K562 (cell line): Measurements from ENCODE around the gene LRRC38. TPM values are rescaled to one million over a fixed set of nuclear protein-coding genes. Genes with fewer than 3 reads are reported as not detected.

Experiments used
- ATAC-seq: fragments of 200-7000 bp; cut with Tn5 transposase; 3 replicates; pipeline ENCODE4 v1.9.1; 2020; ENCODE audit warnings: moderate library complexity
- BruUV-seq: library from RNA; stranded (reverse); fragments of 400-500 nt; replicated peaks from 2 replicates; lab custom pipeline; 2021; lab: Mats Ljungman, UMichigan
- CTCF ChIA-PET: fragments of 300-600 bp; formaldehyde crosslinking; extraction: SDS; loops from one replicate; lab custom pipeline; 2021; ENCODE audit warnings: low intra/inter-chr PET ratio; lab: Yijun Ruan, JAX
- POLR2A ChIA-PET: fragments of 300-600, 350-650 bp; sonication (Branson Sonifier 250); formaldehyde crosslinking; extraction: SDS; loops from one replicate; lab custom pipeline; 2021; ENCODE audit warnings: antibody characterized with exemption, inconsistent platforms; lab: Yijun Ruan, JAX
- DNase-seq, 4 experiments: peaks; one replicate each; pipeline versions ENCODE4 v3.0.0 to v3.0.0-alpha.2; 2011 to 2018; ENCODE audit warnings: low spot score in 3 of 4, mixed read lengths in 3 of 4; ENCODE audit errors: extremely low read depth in 1 of 4
- FAIRE-seq: peaks from 2 replicates; lab custom pipeline; 2011; peaks lifted over from hg19 to GRCh38; lab: Jason Lieb, UNC
- H2AFZ ChIP-seq: 2 replicates; pipeline ENCODE4 v1.6.0; 2011; ENCODE audit warnings: low read depth, low read length, control low read depth, inconsistent platforms
- H3K27ac ChIP-seq: fragments of 200-600 bp; 3 replicates; pipeline ENCODE4 v1.8.0; 2011; ENCODE audit warnings: low read depth, mild to moderate bottlenecking, control low read depth, inconsistent platforms, low read length, moderate library complexity, mixed read lengths; ENCODE audit errors: extremely low read depth
- H3K27me3 ChIP-seq, 2 experiments: fragments of 300-600 bp in 1 of 2; 2 replicates in 1 of 2; 3 replicates in 1 of 2; pipeline versions ENCODE4 v1.6.0 to v1.8.0; 2011; ENCODE audit warnings: inconsistent platforms in 2 of 2, low read length in 2 of 2, mild to moderate bottlenecking in 1 of 2, mixed read lengths in 1 of 2, moderate library complexity in 1 of 2; ENCODE audit not compliant: control insufficient read depth in 2 of 2, insufficient read depth in 2 of 2
- H3K36me3 ChIP-seq: fragments of 300-600 bp; 3 replicates; pipeline ENCODE4 v1.8.0; 2011; ENCODE audit warnings: mild to moderate bottlenecking, low read length, inconsistent platforms; ENCODE audit not compliant: control insufficient read depth, insufficient read depth
- H3K4me1 ChIP-seq, 2 experiments: fragments of 200-600 bp in 1 of 2; replicated peaks in 1 of 2; 2 replicates in 1 of 2; 3 replicates in 1 of 2; pipeline versions ENCODE4 v1.5.1 to v1.8.0; 2011; ENCODE audit warnings: inconsistent platforms in 2 of 2, low read length in 2 of 2, mild to moderate bottlenecking in 1 of 2, mixed read lengths in 1 of 2, moderate library complexity in 1 of 2; ENCODE audit not compliant: control insufficient read depth in 2 of 2, insufficient read depth in 2 of 2
- H3K4me2 ChIP-seq: 2 replicates; pipeline ENCODE4 v1.6.1; 2011; ENCODE audit warnings: low read length, control low read depth, inconsistent platforms, mixed read lengths; ENCODE audit not compliant: insufficient read depth
- H3K4me3 ChIP-seq: fragments of 200-600 bp; sonication (generic), shearing (Covaris generic); 2 replicates; pipeline ENCODE4 v1.5.1; 2016; ENCODE audit warnings: control low read depth, inconsistent platforms
- H3K79me2 ChIP-seq: fragments of 200-600 bp; 3 replicates; pipeline ENCODE4 v1.8.0; 2011; ENCODE audit warnings: low read length, inconsistent platforms; ENCODE audit not compliant: control insufficient read depth, insufficient read depth
- H3K9ac ChIP-seq, 2 experiments: 2 replicates each; pipeline versions ENCODE4 v1.6.0 to v1.6.1; 2011; ENCODE audit warnings: low read depth in 2 of 2, low read length in 2 of 2, control low read depth in 1 of 2, inconsistent platforms in 1 of 2, mild to moderate bottlenecking in 1 of 2, mixed read lengths in 1 of 2; ENCODE audit not compliant: insufficient read depth in 1 of 2
- H3K9me1 ChIP-seq: one replicate; pipeline ENCODE4 v1.6.0; 2011; ENCODE audit warnings: inconsistent platforms, mild to moderate bottlenecking, low read length, moderate library complexity; ENCODE audit not compliant: control insufficient read depth, insufficient read depth
- H3K9me3 ChIP-seq: replicated peaks from 2 replicates; pipeline ENCODE4 v1.5.1; 2011; ENCODE audit warnings: low read depth, low read length, inconsistent platforms; ENCODE audit not compliant: control insufficient read depth, insufficient read depth
- H4K20me1 ChIP-seq: replicated peaks from 2 replicates; pipeline ENCODE4 v1.6.1; 2011; ENCODE audit warnings: low read length, inconsistent platforms, mixed read lengths; ENCODE audit not compliant: control insufficient read depth, insufficient read depth
- CTBP1 ChIP-seq: fragments of 450-650 bp; IDR thresholded peaks from 2 replicates; pipeline ENCODE4 v1.6.1; 2016; ENCODE audit warnings: borderline replicate concordance
- DACH1 ChIP-seq: fragments of 450-650 bp; IDR thresholded peaks from 2 replicates; pipeline ENCODE4 v1.6.1; 2018; ENCODE audit not compliant: partially characterized antibody
- MTA3 ChIP-seq: fragments of 450-650 bp; formaldehyde crosslinking; IDR thresholded peaks from 2 replicates; pipeline ENCODE4 v1.6.1; 2017; ENCODE audit warnings: mild to moderate bottlenecking, borderline replicate concordance
- TSC22D4 ChIP-seq: fragments of 450-650 bp; IDR thresholded peaks from 2 replicates; pipeline ENCODE4 v1.6.1; 2016; ENCODE audit warnings: missing genetic modification characterization, missing biosample characterization, control low read depth
- ZNF165 ChIP-seq: fragments of 250-450 bp; sonication (Bioruptor Pico); IDR thresholded peaks from 2 replicates; pipeline ENCODE4 v1.4.0; 2020; ENCODE audit warnings: borderline replicate concordance
- WGBS: fragments of 100-300 bp; shearing (Covaris generic); methylation state at CpG from one replicate; pipeline ENCODE4 v1.1.6; 2016; ENCODE audit warnings: low coverage, mixed read lengths; ENCODE audit not compliant: insufficient coverage; ENCODE audit errors: missing lambda C conversion rate; 5-methylcytosine and 5-hydroxymethylcytosine counted together
- in situ Hi-C: fragments of 300-500 bp; cut with MboI; formaldehyde crosslinking; loops from 4 replicates; pipeline ENCODE4 v1.15.0; 2018; ENCODE audit warnings: inconsistent platforms, mixed read lengths
- intact Hi-C: fragments of 100-400 bp; cut with micrococcal nuclease; formaldehyde crosslinking; loops from 2 replicates; pipeline ENCODE4 v1.14.2; 2022
- polyA plus RNA-seq, 8 experiments: library from polyadenylated mRNA; depleted of rRNA in 4 of 8; stranded (reverse) in 5 of 8; unstranded in 3 of 8; fragments of >200 nt; fragmentation: Nextera tagmentation in 2 of 8; fragmentation: Illumina TruSeq in 1 of 8; extraction: Ambion mirVana in 2 of 8; extraction: Trizol in 1 of 8; gene quantifications; 2 replicates each; pipeline versions ENCODE4 v1.2.1 to v1.2.3, GENCODE V29; 2011 to 2014; ENCODE audit warnings: inconsistent platforms in 1 of 8, missing spikeins in 1 of 8
- total RNA-seq, 7 experiments: library from RNA; depleted of rRNA in 6 of 7; stranded (reverse); fragments of >200 nt in 6 of 7; fragmentation: Illumina TruSeq in 2 of 7; extraction: Trizol in 2 of 7; gene quantifications; 2 replicates each; pipeline versions ENCODE4 v1.2.1 to v1.2.3, GENCODE V29; 2011 to 2021; ENCODE audit warnings: low replicate concordance in 1 of 7
- TF ChIP-seq, protein P1 (sequence below): sonication (generic); formaldehyde crosslinking; IDR thresholded peaks from 2 replicates; pipeline ENCODE4 v1.8.0; 2022; ENCODE audit warnings: mild to moderate bottlenecking, missing genetic modification reagents
- TF ChIP-seq, protein P2 (sequence below), 2 experiments: fragments of 450-650 bp in 1 of 2; IDR thresholded peaks; 2 replicates each; pipeline ENCODE4 v1.6.1; 2011 to 2017; ENCODE audit warnings: low read depth in 2 of 2, antibody characterized with exemption in 1 of 2, borderline replicate concordance in 1 of 2, low read length in 1 of 2, mild to moderate bottlenecking in 1 of 2, mixed read lengths in 1 of 2; ENCODE audit not compliant: control insufficient read depth in 1 of 2
- TF ChIP-seq, protein P3 (sequence below), 2 experiments: IDR thresholded peaks; 2 replicates each; pipeline ENCODE4 v1.6.1; 2012; ENCODE audit warnings: improper control_type of control experiment in 2 of 2, low read depth in 2 of 2, low read length in 2 of 2, borderline replicate concordance in 1 of 2

The LRRC38 gene
- total and polyA plus RNA-seq, 9 of the 15 experiments (the other 6 are each of a cell fraction or from before 2014, with no cell fraction given), result not detected

DNA sequence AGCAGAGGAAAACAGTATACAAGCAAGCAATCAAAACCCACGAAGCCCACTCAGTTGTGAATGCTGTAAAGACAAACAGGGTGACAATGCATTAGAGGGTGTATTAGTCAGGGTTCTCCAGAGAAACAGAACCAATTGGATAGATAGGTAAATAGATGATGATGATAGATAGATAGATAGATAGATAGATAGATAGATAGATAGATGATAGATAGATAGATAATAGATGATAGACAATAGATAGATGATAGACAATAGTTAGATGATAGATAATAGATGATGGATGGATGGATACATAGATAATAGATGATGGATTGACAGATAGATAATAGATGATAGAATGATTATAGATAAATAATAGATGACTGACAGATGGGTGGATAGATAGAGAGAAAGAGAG, 48.3 kb downstream of the LRRC38 start:
- H3K9ac ChIP-seq, result no peak overlapping the region
- H3K9me1 ChIP-seq, result no peaks in the 10 kb centered on the region
- H4K20me1 ChIP-seq, result no peaks in the 10 kb centered on the region; the same call in 1 of the 2 replicates
- H3K27ac ChIP-seq, result no peak overlapping the region
- H3K4me1 ChIP-seq, result no peaks in the 10 kb centered on the region
- ATAC-seq (no peak), FAIRE-seq (no peak), DNase-seq (no peak)
- no peaks in the 10 kb centered on the region for H3K36me3 ChIP-seq
- no peak overlapping the region for H3K4me2 ChIP-seq
- TF ChIP-seq, protein P1, sequence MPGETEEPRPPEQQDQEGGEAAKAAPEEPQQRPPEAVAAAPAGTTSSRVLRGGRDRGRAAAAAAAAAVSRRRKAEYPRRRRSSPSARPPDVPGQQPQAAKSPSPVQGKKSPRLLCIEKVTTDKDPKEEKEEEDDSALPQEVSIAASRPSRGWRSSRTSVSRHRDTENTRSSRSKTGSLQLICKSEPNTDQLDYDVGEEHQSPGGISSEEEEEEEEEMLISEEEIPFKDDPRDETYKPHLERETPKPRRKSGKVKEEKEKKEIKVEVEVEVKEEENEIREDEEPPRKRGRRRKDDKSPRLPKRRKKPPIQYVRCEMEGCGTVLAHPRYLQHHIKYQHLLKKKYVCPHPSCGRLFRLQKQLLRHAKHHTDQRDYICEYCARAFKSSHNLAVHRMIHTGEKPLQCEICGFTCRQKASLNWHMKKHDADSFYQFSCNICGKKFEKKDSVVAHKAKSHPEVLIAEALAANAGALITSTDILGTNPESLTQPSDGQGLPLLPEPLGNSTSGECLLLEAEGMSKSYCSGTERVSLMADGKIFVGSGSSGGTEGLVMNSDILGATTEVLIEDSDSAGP (CRISPR knock-in tag), result no peak
- peak; percentile 95 for TF ChIP-seq DACH1
- no peaks in the 10 kb centered on the region for H3K79me2 ChIP-seq
- no peak overlapping the region for H3K4me3 ChIP-seq
- in situ Hi-C loops (no loop called here), intact Hi-C loops (no loop called here)
- WGBS, result 0% methylated on average over 1 of the region's 1 CpG
- no peaks in the 10 kb centered on the region for H3K9me3 ChIP-seq
- peaks cover 0 to 21% of the 10 kb centered on the region in 2 experiments; a peak in 2 of 5 replicates for H3K27me3 ChIP-seq
- no peak overlapping the region for H2AFZ ChIP-seq
- POLR2A ChIA-PET, result interaction anchor here (0.6 kb wide), 1 partner anchor 45 kb away, joined by 3 read pairs; no protein-coding TSS in a partner anchor
- BruUV-seq, result no TSS peak
- CTCF ChIA-PET, result no interaction called here

DNA sequence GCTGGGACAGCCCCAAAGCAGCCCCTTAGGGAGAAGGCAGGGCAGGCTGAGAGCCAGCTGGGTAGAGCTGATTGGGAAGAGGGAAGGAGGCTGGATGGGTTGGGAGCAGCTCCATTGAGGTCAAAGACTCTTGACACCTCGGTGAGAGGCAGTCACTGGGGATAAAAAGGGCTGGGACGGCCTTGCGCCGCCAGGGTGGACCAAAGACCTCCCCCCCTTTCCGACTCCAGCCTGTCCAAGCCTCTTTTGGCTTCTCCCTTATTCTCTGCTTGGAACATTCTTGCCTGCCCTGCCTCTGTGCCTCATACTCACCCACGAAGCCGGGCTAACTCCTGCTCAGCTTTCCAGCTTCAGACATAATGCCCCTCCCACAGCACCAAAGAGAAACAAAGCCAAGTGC, 51.1 kb downstream of the LRRC38 start:
- Histone ChIP-seq H3K27me3 (peaks cover 2 to 27% of the 10 kb centered on the region in 2 experiments; a peak in 3 of 5 replicates), H3K79me2 (no peaks in the 10 kb centered on the region), H3K9ac (no peak overlapping the region), H3K4me1 (no peaks in the 10 kb centered on the region), H3K9me1 (no peaks in the 10 kb centered on the region), H2AFZ (no peak overlapping the region), H3K9me3 (no peaks in the 10 kb centered on the region), H3K4me3 (no peak overlapping the region), H3K27ac (no peak overlapping the region), H3K4me2 (no peak overlapping the region), H4K20me1 (no peaks in the 10 kb centered on the region; the same call in 1 of the 2 replicates), H3K36me3 (no peaks in the 10 kb centered on the region)
- POLR2A ChIA-PET, result no interaction called here
- intact Hi-C loops, result no loop called here
- CTCF ChIA-PET, result no interaction called here
- no TSS peak for BruUV-seq
- WGBS, result 0% methylated on average over 7 of the region's 7 CpGs
- no peak for ATAC-seq
- in situ Hi-C loops, result no loop called here
- no peak for DNase-seq
- FAIRE-seq, result no peak
- TF ChIP-seq MTA3 (no peak), ZNF165 (CRISPR knock-in tag) (no peak), CTBP1 (no peak), TSC22D4 (no peak)
- TF ChIP-seq, protein P2, sequence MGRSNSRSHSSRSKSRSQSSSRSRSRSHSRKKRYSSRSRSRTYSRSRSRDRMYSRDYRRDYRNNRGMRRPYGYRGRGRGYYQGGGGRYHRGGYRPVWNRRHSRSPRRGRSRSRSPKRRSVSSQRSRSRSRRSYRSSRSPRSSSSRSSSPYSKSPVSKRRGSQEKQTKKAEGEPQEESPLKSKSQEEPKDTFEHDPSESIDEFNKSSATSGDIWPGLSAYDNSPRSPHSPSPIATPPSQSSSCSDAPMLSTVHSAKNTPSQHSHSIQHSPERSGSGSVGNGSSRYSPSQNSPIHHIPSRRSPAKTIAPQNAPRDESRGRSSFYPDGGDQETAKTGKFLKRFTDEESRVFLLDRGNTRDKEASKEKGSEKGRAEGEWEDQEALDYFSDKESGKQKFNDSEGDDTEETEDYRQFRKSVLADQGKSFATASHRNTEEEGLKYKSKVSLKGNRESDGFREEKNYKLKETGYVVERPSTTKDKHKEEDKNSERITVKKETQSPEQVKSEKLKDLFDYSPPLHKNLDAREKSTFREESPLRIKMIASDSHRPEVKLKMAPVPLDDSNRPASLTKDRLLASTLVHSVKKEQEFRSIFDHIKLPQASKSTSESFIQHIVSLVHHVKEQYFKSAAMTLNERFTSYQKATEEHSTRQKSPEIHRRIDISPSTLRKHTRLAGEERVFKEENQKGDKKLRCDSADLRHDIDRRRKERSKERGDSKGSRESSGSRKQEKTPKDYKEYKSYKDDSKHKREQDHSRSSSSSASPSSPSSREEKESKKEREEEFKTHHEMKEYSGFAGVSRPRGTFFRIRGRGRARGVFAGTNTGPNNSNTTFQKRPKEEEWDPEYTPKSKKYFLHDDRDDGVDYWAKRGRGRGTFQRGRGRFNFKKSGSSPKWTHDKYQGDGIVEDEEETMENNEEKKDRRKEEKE (IDR thresholded peaks at IDR 0.05; ENCODE audit: borderline replicate concordance in 1 of 2, control insufficient read depth in 1 of 2, low read depth in 2 of 2, low read length in 1 of 2), result no peak
- TF ChIP-seq, protein P3, sequence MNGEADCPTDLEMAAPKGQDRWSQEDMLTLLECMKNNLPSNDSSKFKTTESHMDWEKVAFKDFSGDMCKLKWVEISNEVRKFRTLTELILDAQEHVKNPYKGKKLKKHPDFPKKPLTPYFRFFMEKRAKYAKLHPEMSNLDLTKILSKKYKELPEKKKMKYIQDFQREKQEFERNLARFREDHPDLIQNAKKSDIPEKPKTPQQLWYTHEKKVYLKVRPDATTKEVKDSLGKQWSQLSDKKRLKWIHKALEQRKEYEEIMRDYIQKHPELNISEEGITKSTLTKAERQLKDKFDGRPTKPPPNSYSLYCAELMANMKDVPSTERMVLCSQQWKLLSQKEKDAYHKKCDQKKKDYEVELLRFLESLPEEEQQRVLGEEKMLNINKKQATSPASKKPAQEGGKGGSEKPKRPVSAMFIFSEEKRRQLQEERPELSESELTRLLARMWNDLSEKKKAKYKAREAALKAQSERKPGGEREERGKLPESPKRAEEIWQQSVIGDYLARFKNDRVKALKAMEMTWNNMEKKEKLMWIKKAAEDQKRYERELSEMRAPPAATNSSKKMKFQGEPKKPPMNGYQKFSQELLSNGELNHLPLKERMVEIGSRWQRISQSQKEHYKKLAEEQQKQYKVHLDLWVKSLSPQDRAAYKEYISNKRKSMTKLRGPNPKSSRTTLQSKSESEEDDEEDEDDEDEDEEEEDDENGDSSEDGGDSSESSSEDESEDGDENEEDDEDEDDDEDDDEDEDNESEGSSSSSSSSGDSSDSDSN (IDR thresholded peaks at IDR 0.05; ENCODE audit: borderline replicate concordance in 1 of 2, low read depth in 2 of 2, low read length in 2 of 2), result no peak
